A549 (cell line): ENCODE results near the gene POU1F1. TPM values are rescaled to one million over a fixed set of nuclear protein-coding genes. Genes with fewer than 3 reads are reported as not detected.
"Not testable (repeated sequence)": the region's sequence is repeated elsewhere in the genome, so short reads cannot be mapped to it uniquely, and the experiment has no call there.

Source experiments
- ATAC-seq, 2 experiments: fragments of 200-7000 bp in 1 of 2; fragments of >200 bp in 1 of 2; cut with Nextera tagmentation in 1 of 2; cut with Tn5 transposase in 1 of 2; 3 replicates each; pipeline versions ENCODE4 v1.8.0 to v1.9.1; 2018 to 2020; ENCODE audit warnings: mild to moderate bottlenecking in 1 of 2, moderate library complexity in 1 of 2
- CTCF ChIA-PET: fragments of 300-600 bp; sonication (Branson Sonifier 250); formaldehyde crosslinking; extraction: SDS; loops from one replicate; lab custom pipeline; 2021; ENCODE audit warnings: antibody characterized with exemption, inconsistent platforms; lab: Yijun Ruan, JAX
- POLR2A ChIA-PET: fragments of 350-600 bp; formaldehyde crosslinking; extraction: SDS; loops from one replicate; lab custom pipeline; 2021; ENCODE audit warnings: antibody characterized with exemption, inconsistent platforms; lab: Yijun Ruan, JAX
- DNase-seq, 2 experiments: peaks; one replicate each; pipeline versions ENCODE4 v3.0.0 to v3.0.0-alpha.2; 2011 to 2016; ENCODE audit warnings: low read depth in 1 of 2, low spot score in 1 of 2
- FAIRE-seq: peaks from 2 replicates; lab custom pipeline; 2011; peaks lifted over from hg19 to GRCh38; lab: Jason Lieb, UNC
- H3K27ac ChIP-seq, 2 experiments: fragments of >200 bp; sonication (Bioruptor Twin); formaldehyde crosslinking; 3 replicates each; pipeline ENCODE4 v1.5.1; 2016 to 2017
- H3K4me1 ChIP-seq: fragments of >200 bp; sonication (Bioruptor Twin); formaldehyde crosslinking; 3 replicates; pipeline ENCODE4 v1.6.1; 2016
- H3K4me2 ChIP-seq: fragments of >200 bp; sonication (Bioruptor Twin); formaldehyde crosslinking; 3 replicates; pipeline ENCODE4 v1.6.1; 2016
- H3K4me3 ChIP-seq: fragments of >200 bp; sonication (Bioruptor Twin); formaldehyde crosslinking; 3 replicates; pipeline ENCODE4 v1.5.1; 2016
- H3K9me3 ChIP-seq: fragments of >200 bp; sonication (Bioruptor Twin); formaldehyde crosslinking; 3 replicates; pipeline ENCODE4 v1.6.1; 2016
- ATOH8 ChIP-seq: fragments of 250-450 bp; sonication (Bioruptor Pico); IDR thresholded peaks from 2 replicates; pipeline ENCODE4 v1.5.0; 2020; ENCODE audit warnings: low read depth, mild to moderate bottlenecking, moderate library complexity
- HEYL ChIP-seq: fragments of 250-450 bp; sonication (Bioruptor Pico); IDR thresholded peaks from 2 replicates; pipeline ENCODE4 v1.8.0; 2021; ENCODE audit warnings: mild to moderate bottlenecking, moderate library complexity
- HOXB5 ChIP-seq: fragments of 250-450 bp; sonication (Bioruptor Pico); IDR thresholded peaks from 2 replicates; pipeline ENCODE4 v1.5.0; 2020; ENCODE audit warnings: mild to moderate bottlenecking, moderate library complexity
- JUNB ChIP-seq: fragments of >200 bp; sonication (Bioruptor Twin); formaldehyde crosslinking; IDR thresholded peaks from 2 replicates; pipeline ENCODE4 v1.6.1; 2016
- MYC ChIP-seq: IDR thresholded peaks from 2 replicates; pipeline ENCODE4 v1.6.1; 2012; ENCODE audit warnings: mild to moderate bottlenecking, inconsistent platforms, low read length, improper control_type of control experiment, borderline replicate concordance
- RAD21 ChIP-seq, 2 experiments: fragments of >200 bp in 1 of 2; sonication (Bioruptor Twin) in 1 of 2; formaldehyde crosslinking in 1 of 2; IDR thresholded peaks in 1 of 2; conservative IDR thresholded peaks in 1 of 2; 2 replicates in 1 of 2; 3 replicates in 1 of 2; pipeline ENCODE4 v1.6.1; 2012 to 2018; ENCODE audit warnings: inconsistent platforms in 1 of 2
- RCOR1 ChIP-seq: fragments of 150-350 bp; IDR thresholded peaks from 2 replicates; pipeline ENCODE4 v1.6.1; 2014; ENCODE audit warnings: antibody characterized with exemption, low read length, low read depth
- SREBF2 ChIP-seq: fragments of 450-650 bp; IDR thresholded peaks from 2 replicates; pipeline ENCODE4 v1.6.1; 2014; ENCODE audit warnings: mild to moderate bottlenecking, moderate library complexity
- USF2 ChIP-seq: fragments of 450-650 bp; IDR thresholded peaks from 2 replicates; pipeline ENCODE4 v1.6.1; 2014; ENCODE audit warnings: antibody characterized with exemption
- WGBS: methylation state at CpG from one replicate; pipeline ENCODE4 v1.1.6; 2017; ENCODE audit errors: missing lambda C conversion rate; 5-methylcytosine and 5-hydroxymethylcytosine counted together
- polyA plus RNA-seq, 4 experiments: library from polyadenylated mRNA; depleted of rRNA in 3 of 4; stranded (reverse); fragments of >200 nt; fragmentation: RNase III in 1 of 4; extraction: RNeasy Plus Mini Kit Qiagen cat#74134 plus additional on column Dnase treatment in 1 of 4; gene quantifications; 2 replicates in 3 of 4; 3 replicates in 1 of 4; pipeline ENCODE4 v1.2.3, GENCODE V29; 2011 to 2017
- TF ChIP-seq, protein P1 (sequence below): fragments of >200 bp; sonication (Bioruptor Twin); formaldehyde crosslinking; IDR thresholded peaks from 3 replicates; pipeline ENCODE4 v1.5.1; 2016
- TF ChIP-seq, protein P2 (sequence below): fragments of >200 bp; sonication (Bioruptor Twin); formaldehyde crosslinking; IDR thresholded peaks from 3 replicates; pipeline ENCODE4 v1.6.1; 2016

The POU1F1 gene
- polyA plus RNA-seq, 2 of the 4 experiments (the other 2 are of a cell fraction), result 0.59 TPM; not detected in 1

- H3K9me3 ChIP-seq, result no peaks in the 10 kb centered on the region
- no peak for TF ChIP-seq ATOH8 (CRISPR knock-in tag)
- DNase-seq, result peak in 1 of 2 experiments; percentile 43
- FAIRE-seq, result no peak
- WGBS, result 50% methylated on average over 3 of the region's 3 CpGs
- no peak overlapping the region for H3K4me3 ChIP-seq
- CTCF ChIA-PET, result interaction anchor here (1.4 to 3.4 kb wide), 4 partner anchors 11 to 41 kb away, joined by 3 to 17 read pairs (median 6); no protein-coding TSS in a partner anchor
- peaks cover 19% of the 10 kb centered on the region; the same call in 2 of the 3 replicates for H3K4me1 ChIP-seq
- 0 out of 3 replicates have a peak overlapping the region, but pooled peaks have one; percentile 11 for H3K4me2 ChIP-seq
- POLR2A ChIA-PET, result no interaction called here
- H3K27ac ChIP-seq, result peak overlapping the region in 1 of 2 experiments; percentile 69; a peak in 3 of 6 replicates
- ATAC-seq, result peak; percentile 59 to 61; a peak in 3 of 6 replicates
These were observed 33.2 kb upstream of the POU1F1 start for GRCh38 chr3:87309601-87310000.

DNA sequence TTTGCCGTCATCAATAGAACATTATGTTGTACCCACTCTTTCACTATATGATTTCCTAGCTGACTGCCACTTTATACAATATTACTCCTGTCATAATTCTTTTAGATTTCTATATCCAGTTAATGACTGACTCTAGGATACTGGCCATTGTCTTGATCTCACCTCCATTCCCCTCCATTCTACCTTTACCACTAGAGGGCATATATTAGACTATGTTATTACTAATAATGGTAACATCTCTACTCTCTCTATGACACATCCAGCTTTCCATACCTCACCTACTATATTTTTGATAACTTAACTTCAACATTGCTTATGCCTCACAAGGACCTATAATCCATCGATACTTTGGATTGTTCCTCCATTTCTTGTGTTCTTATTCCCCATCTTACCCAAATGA is 31.4 kb upstream of the POU1F1 start:
- peak; percentile 13 for FAIRE-seq
- peaks cover 19% of the 10 kb centered on the region; the same call in 2 of the 3 replicates for H3K4me1 ChIP-seq
- no peak for DNase-seq
- no peaks in the 10 kb centered on the region for H3K9me3 ChIP-seq
- WGBS, result 92% methylated on average over 2 of the region's 2 CpGs
- H3K27ac ChIP-seq, result peak overlapping the region in 1 of 2 experiments; percentile 55; a peak in 2 of 6 replicates
- no peak overlapping the region for H3K4me3 ChIP-seq
- POLR2A ChIA-PET, result no interaction called here
- TF ChIP-seq JUNB (no peak), RAD21 (conservative IDR thresholded peaks at IDR 0.05 in 1 of 2, IDR thresholded peaks at IDR 0.05 in 1 of 2) (peak in 1 of 2 experiments; percentile 16; a peak in 1 of 5 replicates)
- TF ChIP-seq, all 56 proteins: peak for 1
- CTCF ChIA-PET, result interaction anchor here (0.9 to 1.2 kb wide), 2 partner anchors 10 to 48 kb away, joined by 3 read pairs; no protein-coding TSS in a partner anchor
- peak in 1 of 2 experiments; percentile 67; a peak in 2 of 6 replicates for ATAC-seq
- no peak overlapping the region for H3K4me2 ChIP-seq

GRCh38 chr3:87305517-87305916 is 29.1 kb upstream of the POU1F1 start:
- no peaks in the 10 kb centered on the region for H3K9me3 ChIP-seq
- no peak overlapping the region for H3K4me2 ChIP-seq
- DNase-seq (no peak), ATAC-seq (no peak), FAIRE-seq (no peak)
- POLR2A ChIA-PET, result no interaction called here
- H3K4me3 ChIP-seq, result no peak overlapping the region
- H3K4me1 ChIP-seq, result peaks cover 7% of the 10 kb centered on the region; the same call in 2 of the 3 replicates
- CTCF ChIA-PET, result no interaction called here
- no peak overlapping the region for H3K27ac ChIP-seq
- TF ChIP-seq MYC, result no peak
- no peak for TF ChIP-seq HOXB5 (CRISPR knock-in tag)
- TF ChIP-seq, protein P1, sequence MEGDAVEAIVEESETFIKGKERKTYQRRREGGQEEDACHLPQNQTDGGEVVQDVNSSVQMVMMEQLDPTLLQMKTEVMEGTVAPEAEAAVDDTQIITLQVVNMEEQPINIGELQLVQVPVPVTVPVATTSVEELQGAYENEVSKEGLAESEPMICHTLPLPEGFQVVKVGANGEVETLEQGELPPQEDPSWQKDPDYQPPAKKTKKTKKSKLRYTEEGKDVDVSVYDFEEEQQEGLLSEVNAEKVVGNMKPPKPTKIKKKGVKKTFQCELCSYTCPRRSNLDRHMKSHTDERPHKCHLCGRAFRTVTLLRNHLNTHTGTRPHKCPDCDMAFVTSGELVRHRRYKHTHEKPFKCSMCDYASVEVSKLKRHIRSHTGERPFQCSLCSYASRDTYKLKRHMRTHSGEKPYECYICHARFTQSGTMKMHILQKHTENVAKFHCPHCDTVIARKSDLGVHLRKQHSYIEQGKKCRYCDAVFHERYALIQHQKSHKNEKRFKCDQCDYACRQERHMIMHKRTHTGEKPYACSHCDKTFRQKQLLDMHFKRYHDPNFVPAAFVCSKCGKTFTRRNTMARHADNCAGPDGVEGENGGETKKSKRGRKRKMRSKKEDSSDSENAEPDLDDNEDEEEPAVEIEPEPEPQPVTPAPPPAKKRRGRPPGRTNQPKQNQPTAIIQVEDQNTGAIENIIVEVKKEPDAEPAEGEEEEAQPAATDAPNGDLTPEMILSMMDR, result no peak
- no peak for TF ChIP-seq HEYL (CRISPR knock-in tag)
- no peak for TF ChIP-seq USF2
- TF ChIP-seq RAD21 (conservative IDR thresholded peaks at IDR 0.05 in 1 of 2, IDR thresholded peaks at IDR 0.05 in 1 of 2), result no peak
- no peak for TF ChIP-seq RCOR1
- TF ChIP-seq, protein P2, sequence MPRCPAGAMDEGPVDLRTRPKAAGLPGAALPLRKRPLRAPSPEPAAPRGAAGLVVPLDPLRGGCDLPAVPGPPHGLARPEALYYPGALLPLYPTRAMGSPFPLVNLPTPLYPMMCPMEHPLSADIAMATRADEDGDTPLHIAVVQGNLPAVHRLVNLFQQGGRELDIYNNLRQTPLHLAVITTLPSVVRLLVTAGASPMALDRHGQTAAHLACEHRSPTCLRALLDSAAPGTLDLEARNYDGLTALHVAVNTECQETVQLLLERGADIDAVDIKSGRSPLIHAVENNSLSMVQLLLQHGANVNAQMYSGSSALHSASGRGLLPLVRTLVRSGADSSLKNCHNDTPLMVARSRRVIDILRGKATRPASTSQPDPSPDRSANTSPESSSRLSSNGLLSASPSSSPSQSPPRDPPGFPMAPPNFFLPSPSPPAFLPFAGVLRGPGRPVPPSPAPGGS, result no peak
- no peak for TF ChIP-seq SREBF2
- WGBS, result 58% methylated on average over 3 of the region's 3 CpGs

- WGBS, result 62% methylated on average over 1 of the region's 1 CpG
- H3K27ac ChIP-seq, H3K4me1 ChIP-seq, H3K9me3 ChIP-seq, H3K4me2 ChIP-seq, POLR2A ChIA-PET, DNase-seq, FAIRE-seq, CTCF ChIA-PET, ATAC-seq, H3K4me3 ChIP-seq: not testable (repeated sequence)
These were observed 28.6 kb upstream of the POU1F1 start for GRCh38 chr3:87305031-87305430.
